Naive thymus-derived CD4-positive, alpha-beta T cell (primary cell): ENCODE data around the gene FOXC2. TPM values are rescaled to one million over a fixed set of nuclear protein-coding genes. Genes with fewer than 3 reads are reported as not detected.

Experiments used
- ATAC-seq: fragments of 150-1000 bp; cut with Tn5 transposase; 2 replicates; pipeline ENCODE4 v1.10.0; 2021; ENCODE audit warnings: mild to moderate bottlenecking, moderate library complexity
- CTCF ChIA-PET: fragments of 350-600 bp; sonication (Branson Sonifier 250); formaldehyde crosslinking; loops from one replicate; lab custom pipeline; 2021; ENCODE audit warnings: antibody characterized with exemption; lab: Charles Lee
- POLR2A ChIA-PET: fragments of 350-600 bp; sonication (Branson Sonifier 250); formaldehyde crosslinking; loops from one replicate; lab custom pipeline; 2021; ENCODE audit warnings: antibody characterized with exemption, inconsistent platforms; lab: Charles Lee
- DNase-seq, 9 donors: peaks; one replicate each; pipeline versions ENCODE4 v3.0.0 to v3.0.0-alpha.2; 2020 to 2022; ENCODE audit warnings: mixed read lengths in 1 of 9
- H3K27ac ChIP-seq: one replicate; pipeline ENCODE4 v1.7.0; 2013; ENCODE audit warnings: mild to moderate bottlenecking, low read depth, low read length, moderate library complexity
- H3K27me3 ChIP-seq, 2 donors: one replicate each; pipeline ENCODE4 v1.7.0; 2013; ENCODE audit warnings: low read length in 2 of 2, mild to moderate bottlenecking in 2 of 2, moderate library complexity in 2 of 2; ENCODE audit not compliant: control insufficient read depth in 2 of 2, insufficient read depth in 2 of 2
- H3K36me3 ChIP-seq, 3 experiments: 1 replicate in 2 of 3; 2 replicates in 1 of 3; pipeline ENCODE4 v1.7.0; 2013; ENCODE audit warnings: low read length in 3 of 3, mild to moderate bottlenecking in 3 of 3, moderate library complexity in 1 of 3; ENCODE audit not compliant: insufficient read depth in 3 of 3, control insufficient read depth in 2 of 3
- H3K4me1 ChIP-seq, 2 donors: one replicate each; pipeline ENCODE4 v1.7.0; 2013; ENCODE audit warnings: low read length in 2 of 2, mild to moderate bottlenecking in 2 of 2, moderate library complexity in 1 of 2; ENCODE audit not compliant: control insufficient read depth in 2 of 2, insufficient read depth in 2 of 2
- H3K4me3 ChIP-seq: 2 replicates; pipeline ENCODE4 v1.7.0; 2013; ENCODE audit warnings: mild to moderate bottlenecking, low read length
- H3K9me3 ChIP-seq, 3 experiments: 1 replicate in 2 of 3; 2 replicates in 1 of 3; pipeline ENCODE4 v1.7.0; 2013; ENCODE audit warnings: low read length in 3 of 3; ENCODE audit not compliant: control insufficient read depth in 2 of 3
- H3K27ac Mint-ChIP-seq, 9 donors: one replicate each; pipeline ENCODE4 v1.8.0; 2020 to 2022; ENCODE audit warnings: mixed read lengths in 9 of 9, mild to moderate bottlenecking in 8 of 9, moderate library complexity in 5 of 9, inconsistent platforms in 2 of 9
- H3K27me3 Mint-ChIP-seq, 5 donors: one replicate each; pipeline ENCODE4 v1.8.0; 2021 to 2022; ENCODE audit warnings: mixed read lengths in 5 of 5, mild to moderate bottlenecking in 1 of 5
- H3K36me3 Mint-ChIP-seq, 5 donors: one replicate each; pipeline ENCODE4 v1.8.0; 2020 to 2022; ENCODE audit warnings: mixed read lengths in 5 of 5, mild to moderate bottlenecking in 3 of 5, inconsistent platforms in 1 of 5
- H3K4me1 Mint-ChIP-seq, 7 donors: one replicate each; pipeline ENCODE4 v1.8.0; 2020 to 2022; ENCODE audit warnings: mixed read lengths in 7 of 7, mild to moderate bottlenecking in 3 of 7, inconsistent platforms in 1 of 7
- H3K4me3 Mint-ChIP-seq, 10 donors: one replicate each; pipeline ENCODE4 v1.8.0; 2020 to 2022; ENCODE audit warnings: mild to moderate bottlenecking in 10 of 10, mixed read lengths in 10 of 10, moderate library complexity in 6 of 10, inconsistent platforms in 2 of 10
- H3K9me3 Mint-ChIP-seq, 11 donors: one replicate each; pipeline ENCODE4 v1.8.0; 2020 to 2022; ENCODE audit warnings: mixed read lengths in 11 of 11, mild to moderate bottlenecking in 4 of 11, inconsistent platforms in 1 of 11, moderate library complexity in 1 of 11
- intact Hi-C, 2 donors: fragments of 100-400 bp; cut with micrococcal nuclease; formaldehyde crosslinking; loops; one replicate each; pipeline ENCODE4 v1.15.1; 2023
- polyA plus RNA-seq, 2 donors: library from polyadenylated mRNA; unstranded; fragments of 300-500 nt; fragmentation: Illumina TruSeq; gene quantifications; one replicate each; pipeline ENCODE4 v1.2.3, GENCODE V29; 2021
- total RNA-seq, 6 experiments: library from RNA in 5 of 6; stranded (reverse) in 5 of 6; gene quantifications; 1 replicate in 5 of 6; 2 replicates in 1 of 6; pipeline ENCODE4 v1.2.3 and lab custom pipeline; 2021 to 2026

Gene FOXC2
- total and polyA plus RNA-seq, 7 experiments from 2014 or later: not detected

GRCh38 chr16:86618431-86619238, 52.0 kb downstream of the FOXC2 start:
- H3K9me3 ChIP-seq: no peaks in the 10 kb centered on the region
- no peak overlapping the region for H3K4me3 ChIP-seq
- Mint-ChIP-seq H3K4me3 (no peak overlapping the region), H3K9me3 (no peaks in the 10 kb centered on the region), H3K4me1 (no peaks in the 10 kb centered on the region), H3K36me3 (no peaks in the 10 kb centered on the region), H3K27ac (no peak overlapping the region), H3K27me3 (peaks cover 0 to 17% (median 9%) of the 10 kb centered on the region in 5 donors)
- intact Hi-C loops: no loop called here
- ATAC-seq (no peak), DNase-seq (no peak)
- no peak overlapping the region for H3K27ac ChIP-seq
- ChIA-PET POLR2A (no interaction called here), CTCF (no interaction called here)
- H3K36me3 ChIP-seq: no peaks in the 10 kb centered on the region
- H3K4me1 ChIP-seq: no peaks in the 10 kb centered on the region
- no peaks in the 10 kb centered on the region for H3K27me3 ChIP-seq

Other genes with a start within 250 kb of the FOXC2 start
- gene FOXF1, start 56.3 kb upstream of the FOXC2 start, total RNA-seq: not detected
- not detected for gene FOXF1, start 56.3 kb upstream of the FOXC2 start, polyA plus RNA-seq
- 10 to 100 TPM; 17.6 to 46.7 (median 29.9) TPM for gene MTHFSD, start 11.6 kb upstream of the FOXC2 start, total RNA-seq
- gene MTHFSD, start 11.6 kb upstream of the FOXC2 start, polyA plus RNA-seq: 10 to 100 TPM; 16.7 to 28.1 TPM
- not detected for gene FOXL1, start 11.7 kb downstream of the FOXC2 start, total RNA-seq
- not detected for gene FOXL1, start 11.7 kb downstream of the FOXC2 start, polyA plus RNA-seq